HG03095 (cell line): Measurements from ENCODE around the gene TSSC4.

Source experiments
- ATAC-seq: cut with Tn5 transposase; IDR thresholded peaks from one replicate; pipeline ENCODE4 v1.9.1; 2021; ENCODE audit warnings: moderate library complexity; ENCODE audit not compliant: unreplicated experiment

TSSC4 gene

GRCh38 chr11:2398664-2399355, 1.7 kb upstream of the TSSC4 start:
- ATAC-seq = no peak

DNA sequence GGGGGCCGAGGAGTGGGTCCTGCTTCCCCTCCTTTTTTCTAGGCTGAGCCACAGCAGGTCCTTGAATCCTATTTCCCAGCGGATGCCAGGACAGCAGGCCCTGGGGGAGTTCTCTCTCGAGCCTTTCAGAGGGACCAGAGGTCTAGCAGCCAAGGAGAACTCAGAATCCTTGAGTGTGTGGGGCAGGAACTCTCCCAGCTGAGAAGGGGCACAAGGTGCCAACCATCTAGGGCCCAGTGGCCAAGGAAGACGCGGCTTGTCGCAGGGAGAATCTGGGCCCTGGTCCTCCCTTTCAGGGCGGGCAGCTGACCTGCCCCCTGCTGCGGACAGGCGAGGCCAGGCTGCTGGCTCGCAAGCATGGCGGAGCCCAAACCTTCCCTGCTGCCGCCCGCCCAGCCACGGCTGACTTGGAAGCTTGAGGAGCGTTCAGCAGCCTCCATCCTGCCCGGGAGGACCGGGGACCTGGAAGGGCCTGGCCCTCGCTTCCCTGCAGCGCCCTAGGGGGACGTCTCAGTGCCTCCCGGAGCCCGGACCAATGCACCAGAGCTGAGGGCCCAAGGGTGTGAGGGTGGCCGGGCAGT, 972 bp upstream of the TSSC4 start:
- ATAC-seq = no peak

- ATAC-seq = peak; percentile 1
Measured at GRCh38 chr11:2400762-2401435, 349 bp downstream of the TSSC4 start.

DNA sequence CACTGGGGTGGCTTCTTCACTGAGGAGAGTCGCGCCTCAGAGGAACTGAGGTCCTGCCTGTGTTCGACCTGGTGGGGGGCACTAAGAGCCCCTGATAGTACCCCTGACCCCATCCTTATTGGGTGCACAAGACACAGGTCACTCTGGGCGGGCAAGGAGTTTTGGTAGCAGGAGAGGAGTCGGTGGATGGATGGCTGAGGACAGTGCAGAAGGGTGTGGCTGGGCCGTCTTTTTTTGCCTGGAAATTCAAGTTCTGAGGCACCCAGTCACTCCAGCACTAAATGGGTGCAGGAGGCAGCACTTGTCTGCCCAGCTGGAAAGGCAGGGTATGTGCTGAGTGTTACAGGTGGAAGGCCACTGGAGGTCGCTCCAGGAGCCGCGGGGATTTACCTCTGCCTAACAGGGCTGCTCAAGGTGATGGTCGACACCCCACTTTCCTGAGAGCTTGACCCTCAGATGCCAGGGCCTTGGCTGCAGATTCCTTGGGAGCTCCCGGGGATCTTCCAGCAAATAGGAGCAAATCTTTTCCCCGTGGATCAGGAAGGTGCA, 960 bp downstream of the TSSC4 start:
- ATAC-seq = no peak

DNA sequence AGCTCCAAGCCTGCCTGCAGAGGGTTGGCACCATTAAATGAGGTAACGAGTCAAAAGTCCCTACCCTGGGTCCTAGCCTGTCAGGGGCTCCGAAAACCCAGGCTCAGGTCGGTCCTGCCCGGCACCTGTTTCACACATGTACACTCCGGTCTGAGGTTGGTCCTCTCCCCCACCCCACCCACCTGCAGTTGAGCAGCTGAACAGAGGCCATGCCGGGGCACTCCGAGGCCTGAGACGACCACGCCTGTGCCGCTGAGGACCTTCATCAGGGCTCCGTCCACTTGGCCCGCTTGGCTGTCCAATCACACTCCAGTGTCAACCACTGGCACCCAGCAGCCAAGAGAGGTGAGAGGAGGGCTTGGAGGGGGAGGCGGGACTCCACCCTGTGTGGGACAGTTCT, 1.6 kb downstream of the TSSC4 start:
- ATAC-seq = no peak

GRCh38 chr11:2402890-2403645, 2.5 kb downstream of the TSSC4 start:
- no peak for ATAC-seq

DNA sequence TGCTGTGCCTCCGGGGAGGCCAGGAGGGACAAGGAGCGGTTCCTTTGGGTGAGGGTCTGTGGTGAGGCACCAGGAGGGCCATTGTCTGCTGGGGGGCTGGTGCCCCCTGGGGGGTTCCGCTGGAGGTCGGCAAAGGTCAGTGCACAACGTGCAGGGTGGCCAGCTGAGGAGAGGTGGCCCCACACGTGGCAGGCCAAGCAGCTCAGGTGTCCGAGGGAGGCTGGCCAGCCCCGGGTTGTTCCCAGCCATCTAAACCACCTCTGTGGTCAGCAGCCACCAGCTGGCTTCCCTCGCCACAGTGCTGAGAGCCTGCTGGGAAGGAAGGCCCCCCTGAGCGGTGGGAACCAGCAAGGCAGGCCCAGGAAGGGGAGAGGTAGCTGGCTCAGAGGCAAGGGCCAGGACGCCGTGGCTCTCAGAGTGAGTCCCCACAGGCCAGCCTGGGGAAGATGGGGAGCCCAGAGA, 4.2 kb downstream of the TSSC4 start:
- ATAC-seq = no peak

DNA sequence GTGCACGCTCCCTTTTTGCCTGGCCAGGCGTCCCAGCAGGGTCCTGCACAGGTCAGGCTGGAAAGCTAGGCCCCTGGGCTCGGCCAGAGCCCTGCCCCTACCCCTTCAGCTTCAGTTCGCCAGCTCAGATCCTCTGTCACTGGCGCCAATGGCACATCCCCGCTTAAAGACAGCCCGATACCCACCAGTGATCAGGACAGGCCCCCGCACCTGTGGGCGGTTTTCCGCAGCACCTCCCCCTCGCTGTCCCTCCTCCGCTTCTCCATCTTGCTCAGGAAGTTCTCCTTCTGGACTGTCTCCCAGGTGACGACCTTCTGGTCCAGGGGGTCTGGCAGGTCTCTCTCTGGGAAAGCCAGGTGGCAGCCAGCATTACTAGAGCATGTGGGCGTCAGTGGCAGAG, 5.9 kb downstream of the TSSC4 start:
- ATAC-seq = no peak

GRCh38 chr11:2406878-2407410, 6.4 kb downstream of the TSSC4 start:
- no peak for ATAC-seq

GRCh38 chr11:2408671-2409070, 8.1 kb downstream of the TSSC4 start:
- ATAC-seq = no peak

- no peak for ATAC-seq
Measured at GRCh38 chr11:2409126-2409525, 8.6 kb downstream of the TSSC4 start.

DNA sequence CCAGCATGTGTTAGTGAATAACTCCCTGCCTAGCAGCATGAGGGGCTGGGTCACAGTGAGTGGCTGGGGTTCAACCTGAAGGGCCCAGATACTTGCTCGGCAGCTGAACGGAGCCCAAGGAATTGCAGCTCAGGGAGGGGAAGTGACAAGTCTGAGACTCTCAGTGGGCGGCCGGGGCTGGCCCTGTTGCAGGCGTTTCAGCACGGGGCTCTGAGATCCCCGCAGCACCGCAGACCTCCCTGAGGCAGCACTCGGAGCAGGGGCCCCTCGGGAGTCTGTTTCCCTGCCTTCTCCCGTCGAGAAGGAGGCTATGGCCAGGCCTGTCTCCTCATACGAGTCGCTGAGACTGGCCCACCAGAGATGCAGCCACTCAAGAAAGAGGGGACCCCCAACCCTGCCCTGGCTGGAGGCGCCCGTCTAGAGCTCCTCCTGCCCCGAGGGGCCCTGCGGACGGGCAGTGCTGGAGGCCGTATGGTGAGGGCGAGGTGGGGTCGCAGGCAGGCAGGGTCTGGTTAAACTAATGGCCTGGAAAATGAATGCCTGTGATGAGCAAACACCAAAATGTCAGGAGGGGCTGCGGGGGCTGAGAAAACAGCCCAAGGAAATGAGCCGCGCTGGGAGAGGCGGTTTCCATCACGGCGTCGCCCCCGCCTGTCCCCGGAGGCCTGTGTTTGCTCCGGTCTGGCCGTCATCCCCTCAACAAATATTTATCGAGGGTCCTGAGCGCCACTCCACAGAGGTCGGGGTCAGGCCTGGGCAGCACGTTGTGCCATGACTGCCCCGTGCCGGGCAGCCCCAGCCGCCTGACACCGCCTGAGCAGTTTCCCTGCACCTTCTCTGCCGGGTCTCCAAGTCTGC, 9.3 kb downstream of the TSSC4 start:
- no peak for ATAC-seq

DNA sequence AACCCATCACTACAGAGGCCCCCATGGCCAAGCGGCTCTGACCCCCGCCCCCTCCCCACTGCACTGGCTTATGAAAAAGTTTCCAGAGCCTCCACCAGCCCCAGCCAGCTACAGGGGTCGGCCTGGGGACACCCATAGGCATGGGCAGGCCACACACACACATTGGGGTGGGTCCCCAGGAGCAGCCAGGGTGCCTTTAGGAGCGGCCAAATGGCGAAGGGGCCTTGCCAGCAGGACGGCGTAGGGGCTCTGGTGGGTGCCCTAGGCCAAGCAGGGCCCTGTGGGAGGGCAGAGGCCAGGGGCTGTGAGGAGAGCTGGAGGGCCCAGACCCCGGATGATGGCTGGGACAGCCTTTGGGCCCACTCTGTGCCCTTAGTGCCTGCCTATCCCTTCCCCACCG, 10.1 kb downstream of the TSSC4 start:
- no peak for ATAC-seq

GRCh38 chr11:2411446-2412305, 11.1 kb downstream of the TSSC4 start:
- no peak for ATAC-seq

- no peak for ATAC-seq
Measured at GRCh38 chr11:2412323-2412722, 11.8 kb downstream of the TSSC4 start.

DNA sequence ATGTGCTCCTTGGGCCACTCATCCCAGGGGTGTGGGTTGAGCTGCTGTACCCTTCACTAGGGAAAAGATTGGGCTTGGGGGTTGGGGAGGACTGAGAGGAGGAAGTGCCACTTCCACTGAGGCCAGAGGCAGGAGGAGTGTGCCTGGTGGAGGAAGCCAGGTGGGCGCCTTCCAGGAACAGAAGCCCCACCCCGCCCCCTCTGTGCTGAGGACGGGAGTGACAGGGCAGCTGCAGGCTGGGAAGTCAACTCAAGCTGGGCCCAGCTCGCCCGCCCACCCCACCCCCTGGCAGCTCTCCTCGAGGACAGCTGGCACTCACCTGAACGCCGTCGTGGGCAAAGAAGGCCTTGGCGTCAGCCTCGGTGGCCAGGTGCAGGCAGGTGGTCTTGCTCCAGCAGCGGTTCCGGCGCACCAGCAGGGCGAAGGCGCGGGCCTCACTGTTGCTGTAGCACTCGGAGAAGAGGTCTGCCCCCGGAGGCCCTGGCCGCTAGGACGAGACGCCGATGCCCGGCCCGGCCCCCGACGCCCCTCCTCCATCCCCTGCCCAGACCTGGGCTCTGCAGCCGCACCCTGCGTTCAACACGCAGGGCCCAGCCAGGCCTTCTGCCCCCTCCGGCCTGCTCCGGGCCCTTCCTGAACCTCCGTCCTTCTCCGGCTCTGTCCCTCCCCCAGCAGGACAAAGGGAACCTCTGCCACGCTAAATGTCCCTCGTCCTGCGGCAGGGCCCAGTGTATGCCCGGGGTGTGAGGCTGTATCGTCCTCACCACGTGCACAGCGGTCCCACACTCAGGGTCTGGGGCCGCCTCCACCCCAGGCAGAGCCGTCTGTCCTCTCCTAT, 13.4 kb downstream of the TSSC4 start:
- no peak for ATAC-seq

GRCh38 chr11:2414616-2415015, 14.1 kb downstream of the TSSC4 start:
- ATAC-seq = no peak

- ATAC-seq = no peak
Measured at GRCh38 chr11:2415171-2415570, 14.6 kb downstream of the TSSC4 start.
